ENCODE results near the gene EYA4.

EYA4 gene

DNA sequence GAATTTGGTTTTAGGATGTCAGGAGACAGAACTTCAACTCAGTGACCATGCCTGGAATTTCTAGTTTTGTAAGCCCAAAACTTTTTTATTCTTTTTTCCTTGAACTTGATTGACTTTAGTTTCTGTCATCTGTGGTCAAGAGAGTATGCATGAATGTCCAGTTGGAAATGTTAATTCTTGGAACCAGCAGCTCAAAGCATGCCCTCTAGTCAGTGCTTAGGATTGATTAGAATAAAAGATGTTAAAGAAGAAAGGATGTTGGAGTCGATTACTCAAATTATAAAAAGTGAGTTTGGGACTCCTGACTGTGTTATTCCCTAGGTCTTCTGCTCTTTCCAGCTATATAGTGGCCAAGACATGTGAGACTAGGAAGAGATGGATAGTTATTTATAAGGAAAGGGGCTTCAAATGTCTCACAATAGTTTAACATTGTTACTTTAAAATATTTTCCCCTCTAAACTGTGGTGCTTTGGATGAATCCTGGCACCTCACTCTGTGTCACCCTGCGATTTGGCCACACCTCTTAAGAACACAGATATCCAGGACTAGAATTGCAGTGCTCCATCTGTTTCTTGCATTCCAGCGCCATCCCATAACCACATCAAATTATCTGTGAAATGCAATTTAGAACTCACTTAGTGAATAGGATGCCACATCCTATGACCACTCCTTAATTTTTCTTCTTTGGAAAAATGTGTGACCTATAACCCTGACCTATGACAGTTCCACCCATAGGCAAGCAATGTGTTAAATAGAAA is 298.5 kb downstream of the EYA4 start:
- Histone ChIP-seq H3K27me3 (no peaks in the 10 kb centered on the region), H3K36me3 (no peaks in the 10 kb centered on the region), H3K9me3 (no peaks in the 10 kb centered on the region), H3K4me1 (peaks cover 5% of the 10 kb centered on the region), H3K4me3 (ENCODE audit: low read depth, low read length) (no peak overlapping the region)
- no peak for DNase-seq
- TF ChIP-seq, protein P1, sequence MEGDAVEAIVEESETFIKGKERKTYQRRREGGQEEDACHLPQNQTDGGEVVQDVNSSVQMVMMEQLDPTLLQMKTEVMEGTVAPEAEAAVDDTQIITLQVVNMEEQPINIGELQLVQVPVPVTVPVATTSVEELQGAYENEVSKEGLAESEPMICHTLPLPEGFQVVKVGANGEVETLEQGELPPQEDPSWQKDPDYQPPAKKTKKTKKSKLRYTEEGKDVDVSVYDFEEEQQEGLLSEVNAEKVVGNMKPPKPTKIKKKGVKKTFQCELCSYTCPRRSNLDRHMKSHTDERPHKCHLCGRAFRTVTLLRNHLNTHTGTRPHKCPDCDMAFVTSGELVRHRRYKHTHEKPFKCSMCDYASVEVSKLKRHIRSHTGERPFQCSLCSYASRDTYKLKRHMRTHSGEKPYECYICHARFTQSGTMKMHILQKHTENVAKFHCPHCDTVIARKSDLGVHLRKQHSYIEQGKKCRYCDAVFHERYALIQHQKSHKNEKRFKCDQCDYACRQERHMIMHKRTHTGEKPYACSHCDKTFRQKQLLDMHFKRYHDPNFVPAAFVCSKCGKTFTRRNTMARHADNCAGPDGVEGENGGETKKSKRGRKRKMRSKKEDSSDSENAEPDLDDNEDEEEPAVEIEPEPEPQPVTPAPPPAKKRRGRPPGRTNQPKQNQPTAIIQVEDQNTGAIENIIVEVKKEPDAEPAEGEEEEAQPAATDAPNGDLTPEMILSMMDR (IDR thresholded peaks at IDR 0.05; ENCODE audit: low read depth, low read length), result no peak

GRCh38 chr6:133540361-133540760 is 299.2 kb downstream of the EYA4 start:
- H3K9me3 ChIP-seq, result no peaks in the 10 kb centered on the region
- no peak for DNase-seq
- no peaks in the 10 kb centered on the region for H3K36me3 ChIP-seq
- no peaks in the 10 kb centered on the region for H3K27me3 ChIP-seq
- TF ChIP-seq, protein P1 (IDR thresholded peaks at IDR 0.05; ENCODE audit: low read depth, low read length), result no peak
- H3K4me1 ChIP-seq, result peaks cover 5% of the 10 kb centered on the region
- H3K4me3 ChIP-seq (ENCODE audit: low read depth, low read length), result no peak overlapping the region

- no peak overlapping the region for H3K4me3 ChIP-seq (ENCODE audit: low read depth, low read length)
- TF ChIP-seq, protein P1 (IDR thresholded peaks at IDR 0.05; ENCODE audit: low read depth, low read length), result no peak
- peaks cover under 1% of the 10 kb centered on the region; the same call in 1 of the 2 replicates for H3K4me1 ChIP-seq
- no peaks in the 10 kb centered on the region for H3K9me3 ChIP-seq
- no peaks in the 10 kb centered on the region for H3K36me3 ChIP-seq
- no peak for DNase-seq
- H3K27me3 ChIP-seq, result no peaks in the 10 kb centered on the region
Observed at GRCh38 chr6:133541040-133541439, 299.9 kb downstream of the EYA4 start.

GRCh38 chr6:133542056-133542821 is 301.1 kb downstream of the EYA4 start:
- H3K9me3 ChIP-seq, result no peaks in the 10 kb centered on the region
- no peak for DNase-seq
- H3K4me3 ChIP-seq (ENCODE audit: low read depth, low read length), result no peak overlapping the region
- no peaks in the 10 kb centered on the region; the same call in 1 of the 2 replicates for H3K4me1 ChIP-seq
- H3K36me3 ChIP-seq, result no peaks in the 10 kb centered on the region
- TF ChIP-seq, protein P1 (IDR thresholded peaks at IDR 0.05; ENCODE audit: low read depth, low read length), result no peak
- no peaks in the 10 kb centered on the region for H3K27me3 ChIP-seq

- no peak overlapping the region for H3K4me3 ChIP-seq (ENCODE audit: low read depth, low read length)
- H3K36me3 ChIP-seq, result no peaks in the 10 kb centered on the region
- DNase-seq, result no peak
- H3K27me3 ChIP-seq, result no peaks in the 10 kb centered on the region
- H3K4me1 ChIP-seq, result no peaks in the 10 kb centered on the region
- no peaks in the 10 kb centered on the region for H3K9me3 ChIP-seq
- TF ChIP-seq, protein P1 (IDR thresholded peaks at IDR 0.05; ENCODE audit: low read depth, low read length), result no peak
Observed at GRCh38 chr6:133544419-133544818, 303.3 kb downstream of the EYA4 start.

GRCh38 chr6:133546098-133546497 is 304.9 kb downstream of the EYA4 start:
- Histone ChIP-seq H3K9me3 (no peaks in the 10 kb centered on the region), H3K27me3 (no peaks in the 10 kb centered on the region), H3K4me3 (ENCODE audit: low read depth, low read length) (no peak overlapping the region), H3K36me3 (no peaks in the 10 kb centered on the region), H3K4me1 (no peaks in the 10 kb centered on the region)
- DNase-seq, result no peak
- TF ChIP-seq, protein P1 (IDR thresholded peaks at IDR 0.05; ENCODE audit: low read depth, low read length), result no peak
